GM23338 (cell line): Measurements from ENCODE around the gene PHRF1. TPM values are rescaled to one million over a fixed set of nuclear protein-coding genes. Genes with fewer than 3 reads are reported as not detected.

ENCODE experiments used
- ATAC-seq: fragments of 200-7000 bp; cut with Tn5 transposase; 3 replicates; pipeline ENCODE4 v1.9.1; 2020
- DNase-seq: peaks from one replicate; pipeline ENCODE4 v3.0.0-alpha.2; 2015; ENCODE audit warnings: low spot score
- H2AFZ ChIP-seq: fragments of 200-600 bp; sonication (generic); 2 replicates; pipeline ENCODE4 v1.8.0; 2016; ENCODE audit warnings: antibody characterized with exemption, mild to moderate bottlenecking, moderate library complexity
- H3F3A ChIP-seq: fragments of 200-600 bp; sonication (generic); replicated peaks from 2 replicates; pipeline ENCODE4 v1.8.0; 2017; ENCODE audit warnings: antibody characterized with exemption, mixed run types, low read depth
- H3K27ac ChIP-seq: fragments of 200-600 bp; sonication (generic); 2 replicates; pipeline ENCODE4 v1.6.1; 2016; ENCODE audit warnings: low read depth
- H3K27me3 ChIP-seq: fragments of 200-600 bp; sonication (generic); 2 replicates; pipeline ENCODE4 v1.8.0; 2016; ENCODE audit warnings: mild to moderate bottlenecking, mixed run types, moderate library complexity; ENCODE audit not compliant: insufficient read depth
- H3K36me3 ChIP-seq: fragments of 200-600 bp; sonication (generic); 2 replicates; pipeline ENCODE4 v1.8.0; 2016; ENCODE audit warnings: mild to moderate bottlenecking; ENCODE audit not compliant: insufficient read depth
- H3K4me1 ChIP-seq: fragments of 200-600 bp; sonication (generic); 2 replicates; pipeline ENCODE4 v1.8.0; 2016; ENCODE audit warnings: mild to moderate bottlenecking, moderate library complexity; ENCODE audit not compliant: insufficient read depth
- H3K4me2 ChIP-seq: fragments of 200-600 bp; sonication (generic); 2 replicates; pipeline ENCODE4 v1.7.1; 2017; ENCODE audit warnings: mixed run types
- H3K4me3 ChIP-seq: fragments of 200-600 bp; sonication (generic); 2 replicates; pipeline ENCODE4 v1.6.1; 2016; ENCODE audit warnings: mixed run types
- H3K79me2 ChIP-seq: fragments of 200-600 bp; sonication (generic); replicated peaks from 2 replicates; pipeline ENCODE4 v1.8.0; 2017; ENCODE audit warnings: mild to moderate bottlenecking; ENCODE audit not compliant: insufficient read depth
- H3K9me2 ChIP-seq: fragments of 200-600 bp; sonication (generic); 2 replicates; pipeline ENCODE4 v1.8.0; 2017; ENCODE audit not compliant: insufficient read depth
- H4K20me1 ChIP-seq: fragments of 200-600 bp; sonication (generic); replicated peaks from 2 replicates; pipeline ENCODE4 v1.8.0; 2017; ENCODE audit warnings: mild to moderate bottlenecking; ENCODE audit not compliant: insufficient read depth
- H3K27ac Mint-ChIP-seq: 2 replicates; pipeline ENCODE4 v1.8.0; 2020; ENCODE audit warnings: inconsistent platforms, mild to moderate bottlenecking, moderate library complexity, mixed read lengths
- H3K27me3 Mint-ChIP-seq: 3 replicates; pipeline ENCODE4 v1.8.0; 2022; ENCODE audit warnings: low read depth, mild to moderate bottlenecking, moderate library complexity, mixed read lengths, inconsistent platforms; ENCODE audit not compliant: insufficient read depth, poor library complexity
- H3K36me3 Mint-ChIP-seq: 3 replicates; pipeline ENCODE4 v1.8.0; 2021; ENCODE audit warnings: low read depth, mild to moderate bottlenecking, inconsistent platforms, moderate library complexity, mixed read lengths
- H3K4me1 Mint-ChIP-seq: 3 replicates; pipeline ENCODE4 v1.8.0; 2020; ENCODE audit warnings: mild to moderate bottlenecking, inconsistent platforms, mixed read lengths
- H3K4me3 Mint-ChIP-seq: 3 replicates; pipeline ENCODE4 v1.8.0; 2021; ENCODE audit warnings: moderate library complexity, mild to moderate bottlenecking, inconsistent platforms, mixed read lengths
- H3K9me3 Mint-ChIP-seq: 3 replicates; pipeline ENCODE4 v1.8.0; 2020; ENCODE audit warnings: moderate library complexity, mild to moderate bottlenecking, inconsistent platforms, mixed read lengths
- EZH2 ChIP-seq: fragments of 200-600 bp; sonication (generic); IDR thresholded peaks from one replicate; pipeline ENCODE4 v1.8.0; 2017; ENCODE audit warnings: antibody characterized with exemption, mild to moderate bottlenecking, low read depth; ENCODE audit not compliant: unreplicated experiment
- EZH2phosphoT487 ChIP-seq: fragments of 200-600 bp; sonication (generic); IDR thresholded peaks from one replicate; pipeline ENCODE4 v1.8.1; 2018; ENCODE audit warnings: antibody characterized with exemption; ENCODE audit not compliant: unreplicated experiment
- NANOG ChIP-seq: IDR thresholded peaks from 2 replicates; pipeline ENCODE4 v1.6.1; 2016; ENCODE audit warnings: antibody characterized with exemption, borderline replicate concordance
- POLR2AphosphoS5 ChIP-seq: IDR thresholded peaks from 2 replicates; pipeline ENCODE4 v1.6.1; 2016; ENCODE audit warnings: antibody characterized with exemption, low read depth
- STAT1 ChIP-seq: IDR thresholded peaks from one replicate; pipeline ENCODE4 v1.6.1; 2016; ENCODE audit warnings: antibody characterized with exemption; ENCODE audit not compliant: unreplicated experiment
- ZNF114 ChIP-seq: fragments of 250-450 bp; sonication (Bioruptor Pico); IDR thresholded peaks from 2 replicates; pipeline ENCODE4 v1.5.0; 2020; ENCODE audit warnings: mild to moderate bottlenecking, moderate library complexity
- polyA plus RNA-seq: library from polyadenylated mRNA; unstranded; fragments of >200 nt; fragmentation: Nextera tagmentation; extraction: Ambion mirVana; gene quantifications from 2 replicates; pipeline ENCODE4 v1.2.1, GENCODE V29; 2016
- total RNA-seq: library from RNA; depleted of rRNA; stranded (reverse); fragments of >200 nt; shearing (Covaris generic); gene quantifications from 2 replicates; pipeline ENCODE4 v1.2.3, GENCODE V29; 2014
- TF ChIP-seq, protein P1 (sequence below): fragments of 250-450 bp; sonication (Bioruptor Pico); IDR thresholded peaks from 2 replicates; pipeline ENCODE4 v1.5.0; 2020; ENCODE audit warnings: mild to moderate bottlenecking, moderate library complexity
- TF ChIP-seq, protein P2 (sequence below), 2 experiments: fragments of 200-600 bp in 1 of 2; sonication (generic) in 1 of 2; conservative IDR thresholded peaks; 2 replicates each; pipeline versions ENCODE4 v1.5.1 to v1.6.1; 2016 to 2017; ENCODE audit warnings: antibody characterized with exemption in 2 of 2, low read depth in 2 of 2, mild to moderate bottlenecking in 2 of 2, moderate library complexity in 1 of 2

Gene PHRF1
- total and polyA plus RNA-seq, 2 experiments from 2014 or later, result 11.0 to 45.9 TPM

DNA sequence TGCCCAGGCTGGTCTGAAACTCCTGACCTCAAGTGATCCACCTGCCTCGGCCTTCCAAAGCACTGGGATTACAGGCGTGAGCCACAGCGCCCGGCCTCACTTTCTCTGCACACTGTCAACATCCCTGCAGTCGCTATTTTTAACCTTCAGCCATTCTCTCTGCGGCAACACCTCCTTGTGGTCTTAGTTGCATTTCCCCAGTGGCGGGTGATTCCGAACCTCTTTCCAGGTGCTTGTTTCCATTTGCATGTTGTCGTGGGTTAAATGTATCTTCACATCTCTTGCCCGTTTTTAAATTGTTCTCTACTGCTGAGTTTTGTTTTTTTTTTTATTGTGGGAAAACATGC, 52.9 kb downstream of the PHRF1 start:
- H3K4me3 Mint-ChIP-seq, result peak overlapping the region; percentile 66; the same call in 1 of the 3 replicates
- Histone ChIP-seq H3K4me1 (peaks cover 4% of the 10 kb centered on the region; the same call in 1 of the 2 replicates), H2AFZ (no peak overlapping the region), H3K4me2 (no peak overlapping the region), H3K36me3 (no peaks in the 10 kb centered on the region), H3K4me3 (no peak overlapping the region), H3K27ac (no peak overlapping the region), H3K9me2 (no peaks in the 10 kb centered on the region), H3F3A (0 out of 2 replicates have a peak, but pooled peaks cover 9% of the 10 kb centered on the region), H4K20me1 (no peaks in the 10 kb centered on the region), H3K27me3 (peaks cover 30% of the 10 kb centered on the region), H3K79me2 (no peaks in the 10 kb centered on the region)
- ATAC-seq (peak; percentile 21), DNase-seq (no peak)
- peaks cover 29% of the 10 kb centered on the region for H3K27me3 Mint-ChIP-seq
- H3K9me3 Mint-ChIP-seq, result peaks cover 15% of the 10 kb centered on the region
- no peak overlapping the region for H3K27ac Mint-ChIP-seq
- TF ChIP-seq POLR2AphosphoS5, result no peak
- no peak for TF ChIP-seq STAT1
- TF ChIP-seq EZH2phosphoT487, result no peak
- TF ChIP-seq NANOG, result no peak
- TF ChIP-seq, protein P1, sequence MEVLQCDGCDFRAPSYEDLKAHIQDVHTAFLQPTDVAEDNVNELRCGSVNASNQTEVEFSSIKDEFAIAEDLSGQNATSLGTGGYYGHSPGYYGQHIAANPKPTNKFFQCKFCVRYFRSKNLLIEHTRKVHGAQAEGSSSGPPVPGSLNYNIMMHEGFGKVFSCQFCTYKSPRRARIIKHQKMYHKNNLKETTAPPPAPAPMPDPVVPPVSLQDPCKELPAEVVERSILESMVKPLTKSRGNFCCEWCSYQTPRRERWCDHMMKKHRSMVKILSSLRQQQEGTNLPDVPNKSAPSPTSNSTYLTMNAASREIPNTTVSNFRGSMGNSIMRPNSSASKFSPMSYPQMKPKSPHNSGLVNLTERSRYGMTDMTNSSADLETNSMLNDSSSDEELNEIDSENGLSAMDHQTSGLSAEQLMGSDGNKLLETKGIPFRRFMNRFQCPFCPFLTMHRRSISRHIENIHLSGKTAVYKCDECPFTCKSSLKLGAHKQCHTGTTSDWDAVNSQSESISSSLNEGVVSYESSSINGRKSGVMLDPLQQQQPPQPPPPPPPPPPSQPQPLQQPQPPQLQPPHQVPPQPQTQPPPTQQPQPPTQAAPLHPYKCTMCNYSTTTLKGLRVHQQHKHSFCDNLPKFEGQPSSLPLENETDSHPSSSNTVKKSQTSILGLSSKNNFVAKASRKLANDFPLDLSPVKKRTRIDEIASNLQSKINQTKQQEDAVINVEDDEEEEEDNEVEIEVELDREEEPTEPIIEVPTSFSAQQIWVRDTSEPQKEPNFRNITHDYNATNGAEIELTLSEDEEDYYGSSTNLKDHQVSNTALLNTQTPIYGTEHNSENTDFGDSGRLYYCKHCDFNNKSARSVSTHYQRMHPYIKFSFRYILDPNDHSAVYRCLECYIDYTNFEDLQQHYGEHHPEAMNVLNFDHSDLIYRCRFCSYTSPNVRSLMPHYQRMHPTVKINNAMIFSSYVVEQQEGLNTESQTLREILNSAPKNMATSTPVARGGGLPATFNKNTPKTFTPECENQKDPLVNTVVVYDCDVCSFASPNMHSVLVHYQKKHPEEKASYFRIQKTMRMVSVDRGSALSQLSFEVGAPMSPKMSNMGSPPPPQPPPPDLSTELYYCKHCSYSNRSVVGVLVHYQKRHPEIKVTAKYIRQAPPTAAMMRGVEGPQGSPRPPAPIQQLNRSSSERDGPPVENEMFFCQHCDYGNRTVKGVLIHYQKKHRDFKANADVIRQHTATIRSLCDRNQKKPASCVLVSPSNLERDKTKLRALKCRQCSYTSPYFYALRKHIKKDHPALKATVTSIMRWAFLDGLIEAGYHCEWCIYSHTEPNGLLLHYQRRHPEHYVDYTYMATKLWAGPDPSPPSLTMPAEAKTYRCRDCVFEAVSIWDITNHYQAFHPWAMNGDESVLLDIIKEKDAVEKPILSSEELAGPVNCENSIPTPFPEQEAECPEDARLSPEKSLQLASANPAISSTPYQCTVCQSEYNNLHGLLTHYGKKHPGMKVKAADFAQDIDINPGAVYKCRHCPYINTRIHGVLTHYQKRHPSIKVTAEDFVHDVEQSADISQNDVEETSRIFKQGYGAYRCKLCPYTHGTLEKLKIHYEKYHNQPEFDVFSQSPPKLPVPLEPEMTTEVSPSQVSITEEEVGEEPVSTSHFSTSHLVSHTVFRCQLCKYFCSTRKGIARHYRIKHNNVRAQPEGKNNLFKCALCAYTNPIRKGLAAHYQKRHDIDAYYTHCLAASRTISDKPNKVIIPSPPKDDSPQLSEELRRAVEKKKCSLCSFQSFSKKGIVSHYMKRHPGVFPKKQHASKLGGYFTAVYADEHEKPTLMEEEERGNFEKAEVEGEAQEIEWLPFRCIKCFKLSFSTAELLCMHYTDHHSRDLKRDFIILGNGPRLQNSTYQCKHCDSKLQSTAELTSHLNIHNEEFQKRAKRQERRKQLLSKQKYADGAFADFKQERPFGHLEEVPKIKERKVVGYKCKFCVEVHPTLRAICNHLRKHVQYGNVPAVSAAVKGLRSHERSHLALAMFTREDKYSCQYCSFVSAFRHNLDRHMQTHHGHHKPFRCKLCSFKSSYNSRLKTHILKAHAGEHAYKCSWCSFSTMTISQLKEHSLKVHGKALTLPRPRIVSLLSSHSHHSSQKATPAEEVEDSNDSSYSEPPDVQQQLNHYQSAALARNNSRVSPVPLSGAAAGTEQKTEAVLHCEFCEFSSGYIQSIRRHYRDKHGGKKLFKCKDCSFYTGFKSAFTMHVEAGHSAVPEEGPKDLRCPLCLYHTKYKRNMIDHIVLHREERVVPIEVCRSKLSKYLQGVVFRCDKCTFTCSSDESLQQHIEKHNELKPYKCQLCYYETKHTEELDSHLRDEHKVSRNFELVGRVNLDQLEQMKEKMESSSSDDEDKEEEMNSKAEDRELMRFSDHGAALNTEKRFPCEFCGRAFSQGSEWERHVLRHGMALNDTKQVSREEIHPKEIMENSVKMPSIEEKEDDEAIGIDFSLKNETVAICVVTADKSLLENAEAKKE (CRISPR knock-in tag), result no peak
- TF ChIP-seq, protein P2, sequence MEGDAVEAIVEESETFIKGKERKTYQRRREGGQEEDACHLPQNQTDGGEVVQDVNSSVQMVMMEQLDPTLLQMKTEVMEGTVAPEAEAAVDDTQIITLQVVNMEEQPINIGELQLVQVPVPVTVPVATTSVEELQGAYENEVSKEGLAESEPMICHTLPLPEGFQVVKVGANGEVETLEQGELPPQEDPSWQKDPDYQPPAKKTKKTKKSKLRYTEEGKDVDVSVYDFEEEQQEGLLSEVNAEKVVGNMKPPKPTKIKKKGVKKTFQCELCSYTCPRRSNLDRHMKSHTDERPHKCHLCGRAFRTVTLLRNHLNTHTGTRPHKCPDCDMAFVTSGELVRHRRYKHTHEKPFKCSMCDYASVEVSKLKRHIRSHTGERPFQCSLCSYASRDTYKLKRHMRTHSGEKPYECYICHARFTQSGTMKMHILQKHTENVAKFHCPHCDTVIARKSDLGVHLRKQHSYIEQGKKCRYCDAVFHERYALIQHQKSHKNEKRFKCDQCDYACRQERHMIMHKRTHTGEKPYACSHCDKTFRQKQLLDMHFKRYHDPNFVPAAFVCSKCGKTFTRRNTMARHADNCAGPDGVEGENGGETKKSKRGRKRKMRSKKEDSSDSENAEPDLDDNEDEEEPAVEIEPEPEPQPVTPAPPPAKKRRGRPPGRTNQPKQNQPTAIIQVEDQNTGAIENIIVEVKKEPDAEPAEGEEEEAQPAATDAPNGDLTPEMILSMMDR (conservative IDR thresholded peaks at IDR 0.05; ENCODE audit: low read depth in 2 of 2), result peak; percentile 16 to 55; a peak in 2 of 4 replicates
- no peak for TF ChIP-seq EZH2
- no peak for TF ChIP-seq ZNF114 (CRISPR knock-in tag)
- H3K4me1 Mint-ChIP-seq, result peaks cover 21% of the 10 kb centered on the region
- peaks cover 3% of the 10 kb centered on the region; the same call in 1 of the 3 replicates for H3K36me3 Mint-ChIP-seq
